Gastrocnemius medialis (tissue), 4 donors: Measurements from ENCODE around the gene FOXJ1. TPM values are rescaled to one million over a fixed set of nuclear protein-coding genes. Genes with fewer than 3 reads are reported as not detected.

Experiments used
- ATAC-seq, 2 donors: fragments of 150-250 bp; one replicate each; pipeline ENCODE4 v1.9.1; 2016
- DNase-seq, 2 donors: peaks; one replicate each; pipeline ENCODE4 v3.0.0-alpha.2; 2019
- H3K27ac ChIP-seq, 4 donors: fragments of 200-600 bp; sonication (generic); 1 replicate in 1 of 4; 2 replicates in 3 of 4; pipeline ENCODE4 v1.5.1; 2016 to 2018; ENCODE audit warnings: mild to moderate bottlenecking in 2 of 4, moderate library complexity in 1 of 4
- H3K27me3 ChIP-seq, 3 donors: fragments of 200-600 bp; sonication (generic) in 2 of 3; 1 replicate in 1 of 3; 2 replicates in 2 of 3; pipeline versions ENCODE4 v1.5.1 to v1.6.0; 2016 to 2019; ENCODE audit warnings: mild to moderate bottlenecking in 1 of 3, moderate library complexity in 1 of 3
- H3K36me3 ChIP-seq, 2 donors: fragments of 200-600 bp; sonication (generic) in 1 of 2; one replicate each; pipeline ENCODE4 v1.5.1; 2017 to 2018
- H3K4me1 ChIP-seq, 2 donors: fragments of 200-600 bp; sonication (generic) in 1 of 2; one replicate each; pipeline ENCODE4 v1.5.1; 2016 to 2017; ENCODE audit warnings: mild to moderate bottlenecking in 2 of 2
- H3K4me3 ChIP-seq, 4 donors: fragments of 200-600 bp; sonication (generic) in 3 of 4; 1 replicate in 1 of 4; 2 replicates in 3 of 4; pipeline ENCODE4 v1.5.1; 2016 to 2019; ENCODE audit warnings: mild to moderate bottlenecking in 2 of 4
- H3K9me3 ChIP-seq, 3 donors: fragments of 200-600 bp; sonication (generic) in 2 of 3; 1 replicate in 1 of 3; 2 replicates in 2 of 3; pipeline ENCODE4 v1.5.1; 2016 to 2019
- CTCF ChIP-seq, 5 experiments: fragments of 450-650 bp in 3 of 5; fragments of 200-600 bp in 2 of 5; sonication (generic) in 2 of 5; IDR thresholded peaks in 4 of 5; conservative IDR thresholded peaks in 1 of 5; 1 replicate in 4 of 5; 2 replicates in 1 of 5; pipeline ENCODE4 v1.5.1; 2016 to 2019; ENCODE audit warnings: antibody characterized with exemption in 5 of 5, mild to moderate bottlenecking in 3 of 5, moderate library complexity in 3 of 5
- POLR2A ChIP-seq, 2 donors: fragments of 450-650 bp; IDR thresholded peaks; one replicate each; pipeline ENCODE4 v1.6.1; 2017; ENCODE audit warnings: antibody characterized with exemption in 2 of 2, mild to moderate bottlenecking in 2 of 2, moderate library complexity in 2 of 2
- in situ Hi-C, 4 donors: fragments of 200-750 bp; cut with MboI; loops; one replicate each; pipeline versions ENCODE4 v1.15.0 to v1.8.0; 2017; ENCODE audit warnings: low sequenced_read_pairs in 4 of 4
- intact Hi-C: fragments of 100-400 bp; cut with DNase I; formaldehyde crosslinking; loops from one replicate; pipeline ENCODE4 v1.15.1; 2023; ENCODE audit warnings: low total_unique reads
- total RNA-seq, 4 donors: library from RNA; depleted of rRNA; stranded (reverse); fragments of >200 nt; gene quantifications; one replicate each; pipeline versions ENCODE4 v1.1.0 to v1.2.3, GENCODE V29; 2016

Gene FOXJ1
- total RNA-seq, 4 donors from 2014 or later = 0.16 to 0.62 TPM; not detected in 2

- H3K27ac ChIP-seq = no peak overlapping the region
- peaks cover 0 to 94% of the 10 kb centered on the region in 2 donors for H3K36me3 ChIP-seq
- DNase-seq (no peak), ATAC-seq (no peak)
- TF ChIP-seq CTCF (IDR thresholded peaks at IDR 0.05 in 4 of 5, conservative IDR thresholded peaks at IDR 0.05 in 1 of 5) (no peak), POLR2A (IDR thresholded peaks at IDR 0.05) (no peak)
- in situ Hi-C loops = no loop called here
- intact Hi-C loops = no loop called here
- H3K4me1 ChIP-seq = no peaks in the 10 kb centered on the region
- H3K27me3 ChIP-seq = no peaks in the 10 kb centered on the region
- no peaks in the 10 kb centered on the region for H3K9me3 ChIP-seq
- H3K4me3 ChIP-seq = no peak overlapping the region
These were observed 48.3 kb downstream of the FOXJ1 start for GRCh38 chr17:76092526-76093413.

- Histone ChIP-seq H3K36me3 (peaks cover 0 to 94% of the 10 kb centered on the region in 2 donors), H3K27ac (no peak overlapping the region), H3K9me3 (no peaks in the 10 kb centered on the region), H3K27me3 (no peaks in the 10 kb centered on the region), H3K4me3 (no peak overlapping the region), H3K4me1 (no peaks in the 10 kb centered on the region)
- in situ Hi-C loops (no loop called here), intact Hi-C loops (no loop called here)
- no peak for ATAC-seq
- no peak for DNase-seq
- TF ChIP-seq CTCF (IDR thresholded peaks at IDR 0.05 in 4 of 5, conservative IDR thresholded peaks at IDR 0.05 in 1 of 5) = no peak
- no peak for TF ChIP-seq POLR2A (IDR thresholded peaks at IDR 0.05)
These were observed 49.3 kb downstream of the FOXJ1 start for GRCh38 chr17:76091526-76092286.

- no peak for ATAC-seq
- H3K36me3 ChIP-seq = peaks cover 0 to 95% of the 10 kb centered on the region in 2 donors
- TF ChIP-seq CTCF (IDR thresholded peaks at IDR 0.05 in 4 of 5, conservative IDR thresholded peaks at IDR 0.05 in 1 of 5) (no peak), POLR2A (IDR thresholded peaks at IDR 0.05) (no peak)
- no peak overlapping the region for H3K4me3 ChIP-seq
- H3K27me3 ChIP-seq = no peaks in the 10 kb centered on the region
- H3K9me3 ChIP-seq = no peaks in the 10 kb centered on the region
- no peak overlapping the region for H3K27ac ChIP-seq
- in situ Hi-C loops (no loop called here), intact Hi-C loops (no loop called here)
- no peaks in the 10 kb centered on the region for H3K4me1 ChIP-seq
- DNase-seq = no peak
These were observed 50.4 kb downstream of the FOXJ1 start for GRCh38 chr17:76090517-76091129.

GRCh38 chr17:76089680-76090516 is 51.1 kb downstream of the FOXJ1 start:
- no peaks in the 10 kb centered on the region for H3K9me3 ChIP-seq
- H3K27ac ChIP-seq = no peak overlapping the region
- DNase-seq (no peak), ATAC-seq (no peak)
- in situ Hi-C loops = no loop called here
- no peaks in the 10 kb centered on the region for H3K4me1 ChIP-seq
- peaks cover 0 to 96% of the 10 kb centered on the region in 2 donors for H3K36me3 ChIP-seq
- H3K4me3 ChIP-seq = no peak overlapping the region
- no peaks in the 10 kb centered on the region for H3K27me3 ChIP-seq
- TF ChIP-seq POLR2A (IDR thresholded peaks at IDR 0.05) (no peak), CTCF (IDR thresholded peaks at IDR 0.05 in 4 of 5, conservative IDR thresholded peaks at IDR 0.05 in 1 of 5) (no peak)
- intact Hi-C loops = no loop called here
